Mononuclear cell (primary cell): Measurements from ENCODE around the gene CD7. TPM values are rescaled to one million over a fixed set of nuclear protein-coding genes. Genes with fewer than 3 reads are reported as not detected.

ENCODE experiments used
- H3K27me3 ChIP-seq: 2 replicates; pipeline ENCODE4 v1.6.0; 2011; ENCODE audit warnings: low read length, control low read depth; ENCODE audit not compliant: insufficient read depth
- H3K4me1 ChIP-seq: 2 replicates; pipeline ENCODE4 v1.5.1; 2011; ENCODE audit warnings: mild to moderate bottlenecking, low read length, control low read depth; ENCODE audit not compliant: insufficient read depth
- H3K4me3 ChIP-seq: 2 replicates; pipeline ENCODE4 v1.5.1; 2011; ENCODE audit warnings: mild to moderate bottlenecking, low read length, moderate library complexity
- H3K9me3 ChIP-seq: 2 replicates; pipeline ENCODE4 v1.5.1; 2011; ENCODE audit warnings: low read depth, mild to moderate bottlenecking, control low read depth, low read length
- total RNA-seq: library from RNA; depleted of rRNA; stranded (reverse); fragments of >200 nt; gene quantifications from one replicate; pipeline ENCODE4 v1.2.3, GENCODE V29; 2012

The CD7 gene
- total RNA-seq, 1 donor: 48.5 TPM

DNA sequence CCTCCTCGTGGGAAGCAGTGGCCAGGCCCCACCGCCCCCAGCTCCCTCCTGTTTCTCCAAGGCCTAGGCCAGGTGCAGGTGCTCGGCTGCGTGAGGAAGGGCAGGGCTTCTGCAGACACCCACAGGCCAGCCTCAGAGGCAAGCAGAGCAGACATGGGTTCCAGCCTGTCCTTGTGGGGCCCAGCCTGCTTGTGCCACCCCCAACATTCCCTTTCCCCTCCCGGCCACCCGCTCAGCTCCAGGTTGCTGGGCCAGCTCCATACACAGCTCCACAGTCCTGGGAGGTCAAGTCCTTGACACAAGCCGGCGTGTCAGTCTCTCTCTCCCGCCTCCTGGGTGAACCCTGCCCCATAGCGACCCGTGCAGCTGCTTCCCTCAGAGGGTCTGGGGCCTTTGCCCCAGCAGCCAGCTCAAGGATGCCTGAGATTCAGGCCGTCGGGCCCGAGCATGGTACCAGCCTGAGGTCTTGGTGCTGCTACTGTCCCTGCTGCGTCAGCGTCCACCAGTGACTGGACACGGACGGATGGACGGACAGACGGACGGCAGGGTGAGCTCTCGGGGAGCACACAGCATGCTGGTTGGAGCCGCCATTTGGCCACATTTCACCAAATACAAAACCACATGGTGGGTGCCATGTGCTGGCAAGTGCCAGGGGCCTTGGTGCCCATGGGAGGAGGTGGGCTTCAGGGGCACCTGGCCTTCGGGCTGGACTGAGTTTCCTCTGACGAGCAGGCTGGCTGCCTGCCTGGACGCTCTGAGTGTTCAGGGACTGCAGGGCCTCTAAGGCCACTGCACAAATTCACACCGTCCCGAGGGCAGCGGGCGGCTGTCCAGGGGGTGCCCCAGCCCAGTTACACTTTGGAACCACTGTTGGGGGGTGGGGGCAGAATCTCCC is 8.1 kb upstream of the CD7 start:
- H3K4me1 ChIP-seq: peaks cover 12% of the 10 kb centered on the region
- no peak overlapping the region for H3K4me3 ChIP-seq
- H3K27me3 ChIP-seq: no peaks in the 10 kb centered on the region
- H3K9me3 ChIP-seq: no peaks in the 10 kb centered on the region

DNA sequence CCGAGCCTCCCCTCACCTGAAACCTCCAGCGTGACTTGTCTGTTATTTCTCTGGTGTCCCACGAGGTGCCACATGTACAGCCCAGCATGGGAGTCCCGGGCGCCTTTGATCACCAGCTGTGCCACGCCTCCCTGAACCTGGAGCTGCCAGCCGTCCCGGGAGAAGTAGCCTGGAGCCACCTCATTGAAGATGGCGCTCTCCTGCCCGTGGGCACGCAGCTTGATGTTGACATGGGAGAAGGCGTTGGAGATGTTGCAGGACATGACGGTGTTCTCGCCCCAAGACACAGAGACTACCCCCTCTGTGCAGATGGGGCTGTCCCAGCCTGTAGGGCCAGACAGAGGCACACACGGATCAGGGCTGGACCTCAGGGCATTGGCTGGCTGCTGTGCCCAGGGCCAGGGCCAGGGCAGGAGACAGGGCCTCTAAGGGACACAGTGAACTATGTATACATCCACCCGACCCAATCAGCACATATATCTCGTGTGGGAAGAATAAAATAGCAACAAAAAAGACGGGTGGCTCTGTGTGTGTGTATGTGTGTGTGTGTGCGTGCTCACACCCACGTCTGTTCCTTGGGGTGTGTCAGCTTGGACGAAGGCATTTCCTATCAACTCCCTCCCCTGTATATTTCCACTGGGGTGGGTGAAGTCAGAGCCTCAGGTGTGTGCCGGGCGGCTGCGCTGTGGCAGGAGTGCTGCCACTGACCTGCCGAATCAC is 7.3 kb upstream of the CD7 start:
- H3K4me1 ChIP-seq: peaks cover 12% of the 10 kb centered on the region
- H3K4me3 ChIP-seq: no peak overlapping the region
- H3K9me3 ChIP-seq: no peaks in the 10 kb centered on the region
- no peaks in the 10 kb centered on the region for H3K27me3 ChIP-seq

DNA sequence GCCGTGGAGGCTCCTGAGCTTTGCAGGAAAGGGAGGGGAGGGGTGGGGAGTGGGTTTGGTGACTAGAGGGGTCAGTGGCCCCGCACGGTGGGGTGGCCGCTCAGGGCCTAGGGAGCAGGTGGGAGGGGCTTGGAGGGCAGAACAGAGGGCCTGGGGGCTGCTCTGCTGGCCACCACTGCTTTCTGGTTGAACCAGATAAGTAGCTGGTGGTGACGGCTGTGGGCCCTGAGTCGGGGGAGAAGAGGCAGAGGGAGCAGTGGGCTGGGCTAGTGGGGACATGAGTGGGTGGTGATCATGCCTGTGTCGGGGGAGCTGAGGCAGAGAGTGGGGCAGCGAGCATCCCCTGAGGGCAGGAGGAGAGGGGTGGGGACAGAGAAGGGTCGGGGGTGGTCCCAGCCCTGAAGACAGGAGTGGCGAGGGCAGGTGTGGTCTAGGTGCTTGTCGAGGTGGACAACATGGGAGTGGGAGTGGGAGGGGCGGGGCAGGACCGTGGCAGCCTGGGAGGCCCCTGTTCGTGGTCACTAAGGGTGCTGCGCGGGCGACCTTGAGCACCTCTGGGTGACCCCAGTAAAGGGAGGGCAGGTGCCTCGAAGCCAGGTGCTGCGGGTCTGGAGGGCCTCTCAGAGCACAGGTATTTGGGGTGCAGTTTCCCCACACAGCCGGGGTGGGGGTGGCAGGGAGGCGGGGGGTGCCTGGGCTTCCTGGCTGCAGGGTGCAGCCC is 6.3 kb upstream of the CD7 start:
- H3K9me3 ChIP-seq: no peaks in the 10 kb centered on the region
- no peak overlapping the region for H3K4me3 ChIP-seq
- H3K27me3 ChIP-seq: no peaks in the 10 kb centered on the region
- peaks cover 12% of the 10 kb centered on the region for H3K4me1 ChIP-seq

DNA sequence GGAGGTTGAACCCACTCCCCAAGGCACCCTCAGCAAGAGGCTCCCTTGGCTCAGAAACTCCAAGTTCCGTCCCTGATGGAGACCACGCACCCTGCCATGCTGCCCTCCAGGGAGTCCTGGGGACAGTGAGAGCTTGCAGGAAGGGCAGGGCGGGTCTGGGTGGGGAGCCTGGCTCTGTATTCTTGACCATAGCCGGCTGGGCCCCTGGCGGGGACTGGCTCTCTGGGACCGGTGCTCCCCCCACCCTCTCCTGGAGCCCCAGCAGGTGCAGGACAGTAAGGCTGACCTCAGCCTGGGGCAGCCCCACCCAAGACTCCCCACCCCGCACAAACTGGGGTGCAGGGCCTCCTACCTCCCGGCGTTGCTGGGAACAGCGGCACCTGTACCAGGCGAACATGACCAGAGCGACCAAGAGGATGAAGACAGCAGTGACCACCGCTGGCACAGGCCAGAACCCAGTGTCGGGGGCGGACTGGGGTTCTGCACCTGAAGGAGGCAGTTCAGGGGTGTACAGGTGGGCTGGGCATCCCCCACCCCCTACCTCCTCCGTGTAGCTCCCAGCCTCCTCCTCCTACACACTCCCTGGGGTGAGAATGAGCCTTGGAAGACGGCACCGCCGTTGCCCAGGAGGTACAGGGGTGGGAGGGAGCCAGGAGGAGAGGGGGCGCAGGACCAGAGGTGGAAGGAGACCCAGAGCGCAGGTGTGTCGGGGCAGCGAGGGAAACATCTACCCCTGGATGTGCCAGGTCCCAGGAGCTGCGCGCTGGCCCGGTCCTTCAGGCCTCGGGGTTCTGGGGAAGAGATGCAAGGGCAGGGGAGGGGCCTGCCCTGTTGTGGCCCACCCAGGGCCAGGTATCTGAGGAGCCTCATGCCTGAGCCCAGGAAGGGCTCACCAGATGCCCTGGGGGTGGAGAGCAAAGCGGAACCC is 5.4 kb upstream of the CD7 start:
- H3K4me1 ChIP-seq: peaks cover 14% of the 10 kb centered on the region
- H3K9me3 ChIP-seq: no peaks in the 10 kb centered on the region
- no peak overlapping the region for H3K4me3 ChIP-seq
- H3K27me3 ChIP-seq: no peaks in the 10 kb centered on the region

DNA sequence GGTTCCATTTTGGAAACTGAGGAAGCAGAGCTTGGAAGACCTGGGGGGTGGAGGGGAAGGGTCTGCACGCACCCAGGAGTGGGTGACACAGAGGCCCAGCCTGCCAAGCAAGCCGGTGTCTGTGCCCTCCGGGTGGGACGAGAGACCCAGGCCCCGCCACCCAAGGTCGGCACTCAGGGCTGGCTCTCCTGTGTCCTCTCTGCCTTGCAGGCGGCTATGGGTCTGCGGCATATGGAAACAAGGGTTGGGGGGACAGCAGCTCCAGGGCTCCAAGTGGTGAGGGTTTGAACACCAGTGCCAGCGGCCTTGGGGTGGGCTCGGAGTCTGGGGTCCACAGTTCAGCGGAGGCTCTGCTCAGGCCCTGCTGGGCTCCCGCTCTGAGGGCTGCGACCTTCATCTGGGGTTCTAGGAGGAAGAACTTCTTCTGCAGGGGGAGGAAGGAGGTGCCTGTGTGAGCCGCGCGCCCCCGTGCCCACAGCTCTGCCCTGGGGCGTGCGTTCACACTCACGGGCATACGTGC is 4.6 kb upstream of the CD7 start:
- no peaks in the 10 kb centered on the region for H3K9me3 ChIP-seq
- peaks cover 18% of the 10 kb centered on the region for H3K4me1 ChIP-seq
- no peaks in the 10 kb centered on the region for H3K27me3 ChIP-seq
- H3K4me3 ChIP-seq: no peak overlapping the region

DNA sequence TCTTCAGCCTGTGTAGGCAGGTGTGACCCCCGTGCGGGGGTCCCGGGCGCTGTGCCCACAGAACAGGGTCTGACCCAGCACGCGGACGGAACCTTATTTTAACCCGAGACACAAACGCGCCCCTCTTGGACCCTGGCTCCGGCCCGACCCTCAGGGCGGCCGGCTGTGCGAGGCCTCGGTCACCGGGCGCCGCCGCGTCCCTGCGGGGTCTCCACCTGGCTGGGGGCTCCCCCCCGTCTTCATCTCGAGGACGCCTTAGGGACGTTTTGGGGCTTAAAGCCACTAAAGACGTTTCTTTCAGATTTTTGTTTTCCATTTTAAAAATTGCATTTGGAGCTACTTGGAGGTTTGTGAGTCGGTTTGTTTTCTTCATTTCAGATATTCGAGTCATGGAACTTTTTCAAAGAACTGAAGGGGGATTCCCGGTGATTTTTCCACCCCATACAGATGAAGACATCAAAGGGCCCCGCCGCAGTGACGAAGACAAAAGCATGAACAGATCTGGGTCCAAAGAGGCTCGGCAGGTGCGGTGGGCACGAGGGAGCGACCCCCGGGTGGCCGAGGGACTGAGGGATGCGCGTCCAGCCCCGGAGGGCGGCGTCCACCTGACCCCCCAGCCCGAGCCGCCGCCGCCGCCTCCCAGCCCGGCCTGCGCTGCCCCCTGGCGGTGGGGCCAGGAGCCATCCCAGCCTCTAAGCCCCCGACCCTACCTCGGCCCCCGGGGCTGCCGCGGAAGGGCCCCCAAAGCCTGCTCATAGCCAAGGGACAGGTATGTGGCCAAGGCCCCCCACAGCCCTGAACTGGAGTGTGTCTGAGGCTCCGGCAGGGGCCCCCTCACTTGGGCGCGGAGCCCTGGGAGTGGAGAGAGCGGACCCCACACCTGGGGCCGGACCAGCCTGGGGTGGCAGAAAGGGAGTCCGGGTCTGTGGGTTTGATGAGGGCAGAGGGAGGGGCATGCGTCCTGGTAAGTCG is 3.8 kb upstream of the CD7 start:
- Histone ChIP-seq H3K4me1 (peaks cover 18% of the 10 kb centered on the region), H3K27me3 (no peaks in the 10 kb centered on the region), H3K4me3 (no peak overlapping the region), H3K9me3 (no peaks in the 10 kb centered on the region)

DNA sequence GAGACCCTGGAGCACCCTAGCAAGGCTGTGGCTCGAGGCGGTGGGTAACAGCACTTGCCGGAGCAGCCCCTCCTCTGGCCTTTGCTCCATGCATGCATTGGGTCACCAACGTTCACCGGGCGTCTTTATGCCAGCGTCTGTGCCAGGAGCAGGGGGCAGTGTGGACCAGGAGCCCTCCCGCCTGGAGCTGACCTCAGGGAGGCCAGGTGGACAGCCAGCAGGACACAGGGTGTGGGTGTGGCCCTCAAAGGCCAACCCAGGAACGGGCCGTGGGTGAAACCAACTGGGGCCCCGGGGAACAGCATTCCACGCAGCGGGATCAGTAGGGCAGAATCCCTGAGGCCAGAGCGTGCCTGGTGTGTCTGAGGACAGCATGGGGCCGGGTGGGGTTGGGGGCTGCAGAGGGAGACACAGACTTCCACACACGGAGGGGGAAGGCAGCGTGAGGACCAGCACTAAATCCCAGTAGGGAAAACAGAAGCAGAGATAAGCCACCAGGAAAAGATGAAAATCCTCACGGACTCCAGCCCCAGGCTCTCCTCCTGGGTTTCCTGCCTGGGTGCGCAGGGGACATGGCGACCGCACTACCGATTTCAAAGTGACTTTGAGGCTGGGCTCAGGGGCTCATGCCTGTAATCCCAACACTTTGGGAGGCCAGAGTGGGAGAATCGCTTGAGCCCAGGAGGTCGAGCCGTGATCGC is 2.9 kb upstream of the CD7 start:
- H3K9me3 ChIP-seq: no peaks in the 10 kb centered on the region
- H3K4me3 ChIP-seq: no peak overlapping the region
- peaks cover 5% of the 10 kb centered on the region for H3K27me3 ChIP-seq
- H3K4me1 ChIP-seq: peaks cover 27% of the 10 kb centered on the region

DNA sequence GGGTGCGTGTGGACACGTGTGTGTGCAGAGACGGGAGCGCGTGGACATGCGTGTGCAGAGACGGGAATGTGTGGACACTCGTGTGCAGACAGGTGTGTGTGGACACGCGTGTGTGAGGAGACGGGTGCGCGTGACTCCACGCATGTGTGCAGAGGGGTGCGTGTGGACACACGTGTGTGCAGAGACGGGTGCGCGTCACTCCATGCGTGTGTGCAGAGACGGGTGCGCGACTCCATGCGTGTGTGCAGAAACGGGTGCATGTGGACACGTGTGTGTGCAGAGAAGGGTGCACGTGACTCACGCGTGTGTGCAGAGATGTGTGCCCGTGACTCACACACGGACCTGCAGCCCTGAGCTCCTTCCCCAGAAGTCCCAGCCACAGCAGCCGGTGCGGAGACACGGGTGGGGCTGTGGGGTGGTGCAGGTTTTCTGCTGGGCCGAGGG is 2.2 kb upstream of the CD7 start:
- H3K27me3 ChIP-seq: peaks cover 5% of the 10 kb centered on the region
- H3K4me1 ChIP-seq: peaks cover 32% of the 10 kb centered on the region
- no peak overlapping the region for H3K4me3 ChIP-seq
- no peaks in the 10 kb centered on the region for H3K9me3 ChIP-seq

DNA sequence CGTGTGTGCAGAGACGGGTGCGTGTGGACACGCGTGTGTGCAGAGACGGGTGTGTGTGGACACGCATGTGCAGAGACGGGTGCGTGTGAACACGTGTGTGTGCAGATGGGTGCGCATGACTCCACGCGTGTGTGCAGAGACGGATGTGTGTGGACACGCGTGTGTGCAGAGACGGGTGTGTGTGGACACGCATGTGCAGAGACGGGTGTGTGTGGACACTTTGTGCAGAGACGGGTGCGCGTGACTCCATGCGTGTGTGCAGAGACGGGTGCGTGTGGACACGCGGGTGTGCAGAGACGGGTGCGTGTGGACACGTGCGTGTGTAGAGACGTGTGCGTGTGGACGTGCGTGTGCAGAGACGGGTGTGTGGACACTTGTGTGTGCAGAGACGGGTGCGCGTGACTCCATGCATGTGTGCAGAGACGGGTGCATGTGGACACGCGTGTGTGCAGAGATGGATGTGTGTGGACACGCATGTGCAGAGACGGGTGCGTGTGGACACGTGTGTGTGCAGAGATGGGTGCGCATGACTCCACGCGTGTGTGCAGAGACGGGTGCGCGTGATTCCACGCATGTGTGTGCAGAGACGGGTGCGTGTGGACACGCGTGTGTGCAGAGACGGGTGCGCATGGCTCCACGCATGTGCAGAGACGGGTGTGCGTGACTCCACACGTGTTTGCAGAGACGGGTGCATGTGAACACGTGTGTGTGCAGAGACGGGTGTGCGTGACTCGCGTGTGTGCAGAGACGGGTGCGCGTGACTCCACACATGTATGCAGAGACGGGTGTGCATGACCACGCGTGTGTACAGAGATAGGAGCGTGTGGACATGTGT is 1.6 kb upstream of the CD7 start:
- Histone ChIP-seq H3K27me3 (peaks cover 5% of the 10 kb centered on the region), H3K4me3 (no peak overlapping the region), H3K9me3 (no peaks in the 10 kb centered on the region), H3K4me1 (peaks cover 38% of the 10 kb centered on the region)

DNA sequence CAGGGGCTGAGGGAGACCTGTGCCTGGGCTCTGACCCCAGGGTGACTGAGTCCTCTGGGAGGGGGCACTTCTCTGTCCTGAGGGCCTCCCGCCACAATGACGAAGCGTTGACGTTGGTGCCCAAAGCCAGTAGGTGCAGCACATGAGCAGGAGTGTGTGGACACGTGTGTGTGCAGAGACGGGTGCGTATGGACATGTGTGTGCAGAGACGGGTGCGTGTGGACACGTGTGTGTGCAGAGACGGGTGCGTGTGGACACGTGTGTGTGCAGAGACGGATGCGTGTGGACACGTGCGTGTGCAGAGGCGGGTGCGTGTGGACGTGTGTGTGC is 726 bp upstream of the CD7 start:
- Histone ChIP-seq H3K4me1 (peaks cover 38% of the 10 kb centered on the region), H3K27me3 (peaks cover 5% of the 10 kb centered on the region), H3K9me3 (no peaks in the 10 kb centered on the region), H3K4me3 (no peak overlapping the region)

DNA sequence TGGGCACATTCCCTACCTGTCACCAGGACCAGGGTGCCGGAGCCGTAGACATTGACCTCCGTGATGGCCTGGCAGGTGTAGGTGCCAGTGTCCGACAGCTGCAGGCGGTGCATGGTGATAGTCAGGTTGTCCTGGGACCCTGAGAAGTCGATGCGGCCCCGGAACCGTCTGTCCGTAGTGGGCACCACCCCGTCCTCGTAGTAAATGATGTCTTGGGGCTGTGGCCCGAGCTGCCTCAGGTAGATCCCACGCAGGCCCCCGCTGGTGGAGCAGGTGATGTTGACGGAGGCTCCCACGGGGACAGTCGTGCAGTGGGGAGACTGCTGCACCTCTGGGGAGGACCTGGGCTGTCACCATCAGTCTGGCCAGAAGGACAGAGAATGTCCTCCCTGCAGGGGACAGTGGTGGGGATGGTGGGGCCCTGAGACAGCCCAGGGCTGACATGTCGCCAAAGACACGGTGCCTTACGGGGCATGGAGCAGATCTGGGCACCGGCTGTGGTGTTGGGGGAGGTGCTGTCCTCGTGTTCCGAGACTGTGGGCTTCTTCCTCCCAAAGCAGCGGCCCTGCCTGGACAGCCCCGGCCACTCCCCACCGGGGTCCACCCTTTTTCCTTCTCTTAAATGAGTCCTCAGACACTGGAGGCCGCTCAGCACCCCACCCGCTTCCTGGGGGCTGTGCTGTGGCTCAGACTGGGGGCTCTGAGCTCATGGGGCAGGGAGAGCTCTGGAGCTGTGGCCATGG is 586 bp downstream of the CD7 start:
- H3K4me3 ChIP-seq: peak overlapping the region; percentile 46

More for the DNA sequence above, 586 bp downstream of the CD7 start:
- Histone ChIP-seq H3K4me1 (peaks cover 38% of the 10 kb centered on the region), H3K27me3 (peaks cover 5% of the 10 kb centered on the region), H3K9me3 (no peaks in the 10 kb centered on the region)
